GM21529 (cell line): ENCODE data around the gene ACOT11.

Experiments used
- ATAC-seq: cut with Tn5 transposase; IDR thresholded peaks from one replicate; pipeline ENCODE4 v1.9.1; 2021; ENCODE audit not compliant: unreplicated experiment

Gene ACOT11

DNA sequence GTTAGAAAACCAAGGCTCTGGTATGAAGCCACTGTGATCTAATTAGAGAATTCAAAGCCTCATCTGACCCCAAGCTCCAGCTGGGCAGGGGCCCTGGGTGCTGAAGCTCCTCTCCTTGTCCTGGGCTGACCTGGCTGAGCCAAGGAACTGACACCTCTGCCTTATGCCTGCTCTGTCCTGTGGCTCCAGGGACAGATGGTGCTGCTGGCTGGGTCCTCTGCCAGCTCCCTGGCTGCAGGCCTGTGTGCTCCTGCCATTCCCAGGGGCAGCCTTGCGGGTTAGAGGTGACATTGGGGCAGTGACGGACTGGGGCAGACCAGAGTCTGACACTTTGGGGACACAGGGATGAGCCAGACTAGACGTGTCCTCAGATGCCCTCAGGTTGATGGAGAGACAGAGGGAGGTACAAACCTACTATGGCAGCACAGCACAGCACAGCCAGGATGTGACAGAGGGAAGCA is 11.8 kb downstream of the ACOT11 start:
- no peak for ATAC-seq

DNA sequence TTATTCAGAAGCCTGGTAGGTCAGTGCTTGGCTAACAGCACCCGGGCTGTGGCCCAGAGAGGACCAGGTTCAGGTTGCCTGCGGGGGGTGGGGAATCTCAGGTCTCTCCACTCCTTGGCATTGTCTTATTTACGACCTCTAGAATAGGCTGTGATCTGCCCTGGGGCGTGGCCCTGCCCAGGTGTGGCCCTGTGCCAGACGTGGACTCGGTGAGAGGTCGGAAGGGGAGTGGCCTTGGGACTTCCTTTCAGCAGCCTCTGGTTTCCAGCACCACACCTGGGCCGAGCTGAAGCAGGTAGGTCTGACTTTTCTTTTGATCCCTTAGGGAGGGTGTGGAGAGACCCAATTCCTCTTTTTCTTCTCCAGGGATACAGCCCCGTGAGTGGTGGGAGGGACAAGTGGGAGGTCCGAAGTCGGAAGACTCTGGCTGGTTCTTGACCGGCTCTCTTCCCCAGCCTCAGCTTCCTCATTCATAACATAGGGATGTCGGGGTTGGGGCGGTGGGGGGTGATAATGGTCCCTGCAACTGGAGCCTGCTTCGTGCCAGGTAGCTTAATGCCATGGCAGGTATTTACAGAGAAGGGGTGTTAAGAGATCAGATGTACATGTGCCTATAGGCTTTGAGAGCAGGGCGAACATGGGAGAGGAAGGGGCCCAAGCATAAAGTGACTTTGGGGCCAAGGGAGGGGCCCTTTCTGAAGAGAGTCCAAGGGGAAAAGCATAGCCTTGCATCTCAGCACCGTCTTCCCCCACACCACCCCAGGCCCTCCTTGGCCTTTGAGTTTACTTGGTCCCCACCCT is 16.5 kb downstream of the ACOT11 start:
- no peak for ATAC-seq

DNA sequence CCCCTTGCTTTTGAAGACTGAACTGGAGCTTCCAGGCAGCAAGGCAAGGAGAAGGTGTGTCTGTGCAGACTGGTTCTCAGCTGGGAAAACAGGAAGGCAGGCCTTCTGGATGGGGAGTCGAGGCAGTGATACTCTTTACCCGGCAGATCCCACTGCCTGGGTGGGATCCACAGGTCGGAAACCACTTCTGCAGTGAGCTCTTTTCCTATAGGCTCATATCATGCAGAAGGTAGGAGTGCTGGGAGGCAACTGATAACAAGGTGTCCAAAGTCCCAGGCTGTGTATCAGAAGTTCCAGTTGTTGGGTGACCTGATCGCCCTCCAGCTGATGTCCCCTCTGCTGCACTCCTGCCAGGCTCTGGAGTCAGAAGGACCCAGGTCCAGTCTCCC is 17.1 kb downstream of the ACOT11 start:
- ATAC-seq: no peak

DNA sequence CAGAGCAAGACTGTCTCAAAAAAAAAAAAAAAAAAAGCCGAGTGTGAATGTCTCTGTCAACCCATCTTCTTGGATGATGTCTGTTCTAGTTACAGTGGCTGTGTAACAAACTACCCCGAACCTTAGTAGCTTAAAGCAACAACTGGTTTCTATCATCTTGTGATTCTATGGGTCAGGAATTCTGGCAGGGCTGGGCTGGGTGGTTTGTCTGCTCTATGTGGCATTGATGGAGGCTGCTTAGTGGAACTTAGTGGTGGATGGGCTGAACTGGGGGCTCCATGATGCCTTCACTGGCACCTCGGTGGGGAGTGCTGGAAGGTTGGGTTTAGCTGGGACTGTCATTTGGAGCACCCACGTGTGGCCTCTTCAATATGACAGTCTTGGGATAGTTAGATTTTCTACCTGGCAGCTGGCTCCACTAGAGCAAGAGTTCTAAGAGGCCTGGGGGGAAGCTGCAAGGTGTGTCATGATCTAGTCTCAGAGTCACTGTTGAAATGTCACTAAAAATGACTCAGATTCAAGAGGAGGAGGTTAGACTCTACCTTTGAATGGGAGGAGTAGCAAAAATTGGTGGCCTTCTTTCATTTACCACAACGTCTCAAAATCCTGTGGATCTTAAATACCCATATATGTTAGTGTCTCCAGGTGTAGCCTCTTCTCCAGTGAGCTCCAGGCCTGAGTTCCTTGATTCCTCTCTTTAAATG is 18.6 kb downstream of the ACOT11 start:
- ATAC-seq: no peak

DNA sequence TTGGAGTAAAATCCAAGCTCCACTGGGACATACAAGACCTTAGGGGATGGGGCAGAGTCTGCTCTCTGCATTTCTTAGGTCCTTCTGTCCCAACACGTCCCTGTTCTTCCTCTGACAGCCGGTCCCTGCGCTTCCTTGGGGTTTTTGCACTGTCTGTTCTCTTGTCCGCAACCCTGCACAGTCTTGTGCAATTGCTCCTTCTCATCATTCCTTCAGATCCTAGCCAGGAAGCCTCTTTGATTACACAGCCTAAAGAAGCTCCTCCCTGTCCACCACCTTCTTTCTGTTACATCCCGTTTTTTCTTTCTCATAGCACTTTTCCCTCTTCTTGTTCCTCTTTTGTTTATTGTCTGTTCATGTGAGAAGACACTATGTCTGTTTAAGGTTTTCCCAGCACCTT is 19.9 kb downstream of the ACOT11 start:
- no peak for ATAC-seq

DNA sequence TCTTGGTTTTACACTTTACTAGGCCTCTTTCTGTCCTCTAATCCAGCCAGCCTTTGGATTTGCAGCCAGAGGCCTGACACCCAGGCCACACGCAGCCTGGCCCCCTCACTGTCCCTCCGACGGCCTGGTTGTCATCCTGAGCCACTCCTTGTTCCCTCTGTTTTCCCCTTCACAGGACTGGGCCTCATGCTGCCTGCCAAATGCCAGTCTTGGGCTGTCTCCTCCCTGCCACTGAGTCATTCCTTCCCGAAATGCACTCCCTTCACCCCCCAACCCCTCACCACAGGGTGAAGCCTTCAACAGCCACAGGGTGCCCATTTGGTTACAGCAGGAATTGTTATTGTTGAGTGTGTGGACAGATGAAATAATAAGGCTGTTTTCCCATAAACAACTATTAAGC is 21.3 kb downstream of the ACOT11 start:
- no peak for ATAC-seq

DNA sequence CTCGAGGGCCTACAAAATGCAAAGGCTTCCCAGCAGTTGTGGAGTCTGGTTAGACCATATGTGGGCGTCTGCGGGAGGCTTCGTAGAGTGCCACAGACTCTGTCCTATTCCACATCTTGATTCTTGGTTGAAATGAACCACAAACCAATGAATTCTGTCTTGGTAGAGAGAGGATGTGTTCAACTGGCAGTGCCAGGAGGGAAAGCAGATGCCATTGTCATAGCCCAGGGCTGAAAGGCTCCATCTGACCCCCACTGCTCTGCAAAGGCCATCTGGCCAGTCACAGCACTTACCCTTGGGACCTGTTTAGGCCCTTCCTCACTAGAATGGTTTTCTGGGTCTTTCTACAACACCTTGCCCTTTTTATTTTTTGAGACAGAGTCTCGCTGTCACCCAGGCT is 22.1 kb downstream of the ACOT11 start:
- ATAC-seq: no peak

DNA sequence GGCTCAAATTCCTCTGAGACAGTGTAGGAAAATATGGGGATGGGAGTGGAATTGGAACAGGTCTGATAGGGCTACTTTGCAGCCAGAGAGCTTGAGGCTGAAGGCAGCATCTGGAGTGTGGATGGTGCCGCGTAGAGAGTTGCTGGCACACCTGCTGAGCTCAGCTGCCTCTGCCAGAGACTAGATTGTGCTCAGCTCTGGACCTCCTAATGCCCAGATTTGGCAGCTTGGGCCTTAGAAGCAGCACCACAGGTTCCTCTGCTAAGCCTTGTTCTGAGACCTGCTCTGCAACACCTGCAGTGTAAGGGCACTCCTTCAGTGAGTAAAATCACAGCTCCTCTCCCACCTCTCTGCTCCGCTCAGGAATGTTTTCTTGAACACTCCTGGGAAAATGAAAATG is 23.3 kb downstream of the ACOT11 start:
- no peak for ATAC-seq

DNA sequence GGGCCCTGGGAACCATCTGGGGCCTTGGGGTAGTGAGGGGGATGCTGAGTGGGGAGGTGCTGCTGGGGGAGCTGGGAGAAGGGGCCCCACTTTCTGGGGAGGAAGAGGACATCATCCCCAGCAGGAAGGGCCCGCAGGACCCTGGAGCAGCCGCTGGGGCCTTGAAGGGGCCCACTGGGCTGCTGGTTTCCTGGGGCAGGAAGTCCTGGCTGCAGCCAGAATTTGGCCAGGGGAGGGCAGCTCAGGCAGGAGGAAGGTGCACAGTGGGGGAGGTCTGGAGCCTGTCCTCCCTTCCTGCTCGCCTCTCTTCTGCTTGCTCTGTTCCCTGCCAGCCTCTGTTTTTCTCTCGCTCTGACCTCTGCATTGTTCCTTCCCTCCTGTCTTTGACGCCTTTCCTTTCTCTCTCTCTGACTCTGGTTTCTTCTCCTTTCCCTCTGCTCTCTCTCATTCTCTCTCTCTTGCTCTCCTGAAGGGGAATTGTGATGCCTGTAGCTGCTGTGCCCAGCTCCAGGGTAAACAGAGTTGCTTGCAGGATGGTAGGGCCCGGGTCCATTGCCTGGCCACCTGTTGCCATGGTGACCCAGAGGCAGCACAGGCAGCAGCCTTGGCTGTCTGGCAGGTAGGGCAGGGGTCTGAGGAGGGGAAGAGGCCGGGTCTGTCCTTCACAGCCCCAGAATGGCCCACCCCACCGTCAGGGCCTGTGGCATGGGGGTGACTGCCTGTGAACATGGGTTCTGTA is 23.9 kb downstream of the ACOT11 start:
- ATAC-seq: no peak

DNA sequence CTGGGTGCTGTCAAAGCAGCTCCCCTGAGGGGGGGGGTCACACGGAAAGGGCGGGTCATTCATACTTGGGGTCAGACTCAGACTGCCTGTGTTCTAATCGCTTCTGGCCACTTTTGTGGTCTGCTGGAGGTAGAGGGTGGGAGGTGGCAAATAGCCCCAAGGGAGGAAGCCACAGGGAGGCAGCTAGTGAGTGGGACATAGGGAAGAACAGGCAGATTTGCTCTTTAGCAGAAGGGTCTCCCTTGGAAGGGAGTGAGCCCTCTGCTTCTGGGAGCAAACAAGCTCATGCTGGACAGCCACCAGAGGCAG is 24.5 kb downstream of the ACOT11 start:
- ATAC-seq: no peak

DNA sequence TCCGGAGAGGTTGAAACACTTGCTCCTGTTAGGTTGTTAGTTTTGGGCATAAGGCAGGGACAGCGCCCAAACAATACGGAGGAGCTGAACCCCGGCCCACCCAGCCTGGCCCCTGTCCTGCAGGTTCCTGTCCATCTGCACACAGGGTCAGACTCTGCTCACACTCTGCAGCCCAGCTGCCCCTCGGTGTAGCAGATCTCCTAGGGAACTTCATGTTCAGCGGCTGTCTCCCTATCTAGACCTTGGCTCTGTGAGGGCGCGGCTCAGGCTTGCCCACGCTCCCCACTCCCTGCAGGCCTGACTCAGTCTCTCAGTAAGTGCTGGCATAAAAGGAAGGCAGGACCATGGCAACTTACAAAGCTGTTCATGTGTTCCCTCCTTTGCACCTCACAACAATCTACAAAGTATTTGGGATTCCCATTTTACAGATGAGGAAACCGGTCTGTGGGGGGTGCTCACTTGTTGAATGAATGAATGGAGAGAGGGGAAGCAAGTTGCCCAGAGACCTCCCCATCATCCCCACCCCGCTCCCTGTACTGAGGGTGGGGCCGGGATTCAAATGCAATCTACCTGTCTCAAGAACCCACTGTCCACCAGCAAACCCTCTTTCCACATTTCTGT is 26.2 kb downstream of the ACOT11 start:
- no peak for ATAC-seq

DNA sequence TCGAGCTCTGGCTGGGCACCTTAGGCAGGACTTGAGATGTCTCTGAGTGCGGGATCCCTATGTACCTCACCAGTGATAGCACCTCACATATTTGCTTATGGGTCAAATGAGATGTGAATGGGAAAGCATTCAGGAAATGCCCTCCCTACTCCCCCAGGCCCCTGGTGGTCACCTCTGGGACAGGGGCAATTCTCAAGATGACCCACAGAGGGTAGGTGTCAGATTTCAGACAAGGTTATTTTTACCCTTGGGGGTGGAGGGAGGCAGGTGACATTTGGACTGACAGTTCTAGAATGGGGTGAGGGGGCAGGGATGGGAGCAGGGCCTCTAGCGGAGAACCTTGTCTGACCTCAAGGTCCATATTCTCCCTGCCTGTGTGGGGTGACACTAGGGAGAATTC is 27.1 kb downstream of the ACOT11 start:
- ATAC-seq: no peak

DNA sequence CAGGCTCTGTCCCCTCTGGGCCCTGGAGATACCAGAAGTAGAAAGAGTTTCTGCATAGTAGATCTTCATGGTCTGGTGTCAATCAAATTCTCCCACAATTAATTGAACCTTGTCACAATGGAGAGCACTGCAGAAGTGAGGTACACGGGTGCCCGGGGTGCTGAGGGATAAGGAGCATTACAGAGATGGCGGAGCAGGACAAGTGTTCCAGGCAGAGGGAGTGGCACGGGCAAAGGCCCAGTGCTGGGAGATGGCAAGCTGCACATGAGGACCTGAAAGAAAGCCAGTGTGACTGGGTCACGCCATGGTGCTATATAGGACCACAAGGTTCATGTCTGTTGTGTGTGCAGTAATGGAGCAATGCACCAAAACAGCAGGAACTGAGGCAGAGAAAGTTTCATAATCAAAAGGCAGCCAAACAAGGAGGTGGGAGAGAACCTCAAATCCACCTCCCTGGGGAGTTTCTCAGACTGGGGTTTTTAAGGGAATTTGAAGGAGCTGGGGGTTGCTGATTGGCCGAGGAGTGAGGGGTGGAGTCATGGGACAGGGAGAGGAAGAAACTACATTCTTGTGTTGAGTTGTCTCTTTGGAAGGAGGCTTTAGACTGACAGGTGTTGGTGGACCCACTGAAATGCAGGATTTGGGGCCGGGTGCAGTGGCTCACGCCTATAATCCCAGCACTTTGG is 27.7 kb downstream of the ACOT11 start:
- ATAC-seq: no peak

DNA sequence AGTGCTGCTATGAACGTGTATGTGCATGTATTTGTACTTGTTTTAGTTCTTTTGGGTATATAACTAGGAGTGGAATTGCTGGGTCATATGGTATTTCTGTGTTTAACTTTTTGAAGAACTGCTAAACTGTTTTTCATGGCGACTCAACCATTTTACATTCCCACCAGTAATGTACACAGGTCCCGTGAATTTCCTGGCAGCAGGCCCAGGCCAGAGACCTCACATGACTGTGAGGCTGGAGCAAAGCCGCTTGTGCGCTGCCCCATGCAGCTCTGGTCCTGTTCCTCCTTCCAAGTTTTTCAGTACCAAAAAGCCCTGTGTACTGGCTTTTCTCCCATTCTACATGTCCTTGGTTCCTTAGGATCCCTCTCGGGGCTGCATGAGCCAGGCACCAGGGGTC is 29.6 kb downstream of the ACOT11 start:
- no peak for ATAC-seq

DNA sequence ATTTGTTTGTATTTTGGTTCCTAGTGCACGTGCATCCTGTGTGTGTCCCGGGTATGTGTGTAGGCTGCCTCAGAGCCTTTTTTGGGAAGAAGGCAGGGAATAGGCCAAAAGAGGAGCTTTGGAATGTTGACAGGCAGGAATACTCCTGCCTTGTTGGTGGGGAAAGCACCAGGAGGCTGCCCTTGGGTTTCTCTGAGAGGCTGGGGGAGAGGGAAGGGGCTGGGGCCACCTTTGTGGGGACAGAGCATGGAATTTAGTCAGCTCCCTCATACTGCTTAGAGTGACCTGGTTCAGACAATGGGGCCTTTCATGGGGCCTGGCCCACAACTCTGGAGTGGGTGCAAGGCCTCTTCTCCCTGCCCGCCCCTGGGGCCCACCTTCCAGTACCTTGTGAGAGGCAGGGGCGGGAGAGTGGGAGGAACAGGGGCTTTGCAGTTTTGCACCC is 31.3 kb downstream of the ACOT11 start:
- no peak for ATAC-seq

DNA sequence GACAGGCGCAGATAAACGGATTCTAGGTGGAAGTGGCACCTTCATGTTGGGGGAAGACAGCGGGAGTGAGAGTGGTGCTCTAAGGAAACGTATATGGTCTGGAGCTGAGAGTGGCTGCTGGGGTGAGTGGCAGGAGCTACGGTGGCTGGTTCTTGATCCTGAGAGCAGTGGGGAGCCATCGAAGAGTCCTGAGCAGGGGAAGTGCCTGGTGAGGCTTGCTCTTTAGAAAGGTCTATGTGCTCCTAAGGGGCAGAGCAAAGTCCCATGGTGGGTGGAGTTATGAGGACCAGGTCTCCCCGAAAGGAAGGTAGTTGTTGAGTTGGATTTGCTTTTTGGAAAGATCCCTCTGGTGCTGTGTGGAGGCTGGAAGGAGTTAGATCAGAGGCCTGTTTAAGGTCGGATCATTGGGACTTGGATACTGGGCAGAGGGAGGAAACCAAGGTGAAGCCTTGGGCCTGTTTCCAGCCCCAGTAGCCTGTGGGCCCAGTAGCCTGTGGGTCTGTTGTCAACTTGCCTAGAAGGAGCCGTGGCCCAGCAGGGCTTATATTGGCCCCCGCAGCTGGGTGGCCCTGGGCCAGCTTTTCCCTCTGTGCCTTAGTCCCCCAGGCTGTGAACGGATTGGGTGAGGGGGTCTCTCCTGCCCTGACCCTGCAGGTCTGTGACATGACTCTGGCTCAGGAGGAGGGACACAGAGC is 33.0 kb downstream of the ACOT11 start:
- no peak for ATAC-seq

DNA sequence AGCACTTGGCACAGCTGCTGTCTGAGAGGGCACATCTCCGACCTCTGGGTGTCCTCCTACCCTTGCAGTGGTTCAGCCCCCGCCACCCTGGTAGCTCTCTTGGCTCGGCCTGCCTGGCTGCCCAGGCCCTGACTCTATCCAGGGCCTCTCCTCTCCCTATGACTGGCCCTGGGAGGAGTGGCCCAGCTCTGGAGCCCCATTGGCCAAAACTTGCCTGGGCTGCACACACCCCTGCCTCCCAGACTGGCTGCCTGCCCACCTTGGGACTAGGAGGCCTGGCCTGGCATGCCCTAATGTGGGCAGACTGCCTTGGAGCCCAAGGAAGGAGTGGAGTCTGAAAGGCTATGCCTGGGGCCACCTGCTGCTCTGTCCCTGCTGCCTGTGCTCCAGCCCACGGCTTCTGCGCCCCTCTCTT is 33.6 kb downstream of the ACOT11 start:
- ATAC-seq: no peak

DNA sequence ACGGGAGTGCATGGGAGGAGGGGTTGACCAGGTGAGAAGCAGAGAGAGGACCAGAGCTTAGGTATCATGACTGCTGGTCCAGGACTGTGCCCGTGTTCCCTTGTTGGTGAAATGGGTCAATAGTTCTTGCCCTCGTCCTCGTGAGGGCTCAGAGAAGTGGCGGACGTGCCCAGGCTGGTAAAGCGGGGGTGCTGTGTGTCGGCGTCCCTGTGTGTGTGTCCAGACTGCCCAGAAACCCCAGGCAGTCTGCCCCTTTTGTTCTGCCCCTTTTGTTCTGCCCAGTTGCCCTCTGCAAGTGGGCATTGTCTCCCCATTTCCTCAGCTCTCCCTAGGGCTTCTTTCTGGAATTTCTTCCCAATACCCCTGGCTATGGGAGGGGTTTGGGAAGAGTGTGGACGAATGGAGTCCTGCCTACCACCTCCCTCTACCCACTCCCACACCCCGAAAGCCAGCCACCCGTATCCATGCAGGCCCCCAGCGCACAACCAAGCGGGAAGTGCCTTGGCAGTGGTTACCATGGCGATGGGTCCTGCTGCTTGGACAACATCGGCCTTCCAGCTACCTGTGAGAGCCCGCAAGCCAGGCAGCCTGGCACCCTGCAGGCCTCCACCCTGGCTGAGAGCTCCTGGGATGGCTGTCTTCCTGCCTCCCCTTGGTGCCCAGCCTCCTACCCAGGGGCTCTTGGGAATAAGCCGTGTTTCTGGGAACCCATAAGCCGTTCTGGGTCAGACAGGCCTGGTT is 34.7 kb downstream of the ACOT11 start:
- ATAC-seq: no peak

DNA sequence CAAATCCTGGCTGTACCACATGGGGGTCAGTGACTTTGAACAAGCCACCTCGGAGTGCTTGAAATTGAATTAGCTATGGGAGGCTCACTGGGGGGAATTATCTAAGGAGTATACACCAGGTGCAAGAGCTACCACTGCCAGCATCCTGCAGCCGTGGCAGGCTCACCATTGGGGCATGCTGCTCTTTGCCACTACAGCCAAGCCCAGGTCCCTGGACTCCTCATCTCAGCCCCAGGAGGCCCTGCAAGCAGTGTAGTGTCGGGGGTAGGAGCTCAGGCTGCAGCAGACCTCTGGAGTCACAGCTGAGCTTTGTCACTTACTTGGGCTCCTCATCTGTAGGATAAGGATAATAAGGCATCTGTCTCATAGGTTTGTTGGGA is 35.3 kb downstream of the ACOT11 start:
- no peak for ATAC-seq

DNA sequence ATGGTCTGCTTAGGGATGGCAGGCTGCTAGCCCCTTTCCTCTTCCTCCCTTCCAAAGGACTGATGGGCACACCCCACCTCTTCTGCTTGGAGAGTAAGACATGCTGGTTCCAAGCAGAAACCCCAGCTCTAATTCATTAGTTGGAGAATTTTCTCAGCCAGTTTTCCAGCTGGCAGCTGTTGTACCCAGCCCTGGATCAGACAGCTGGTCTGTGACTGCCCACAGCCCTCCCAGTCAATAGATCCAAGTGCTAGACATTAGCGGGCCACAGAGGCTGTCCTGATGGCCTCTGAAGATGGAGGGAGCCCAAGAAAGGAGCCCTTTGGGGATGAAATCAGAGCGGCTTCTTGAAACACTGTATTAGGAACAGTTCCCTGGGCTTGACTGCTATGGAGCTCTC is 35.8 kb downstream of the ACOT11 start:
- no peak for ATAC-seq
